GM12878 (cell line): Measurements from ENCODE around the gene ZBTB4. TPM values are rescaled to one million over a fixed set of nuclear protein-coding genes. Genes with fewer than 3 reads are reported as not detected.

Experiments
- ATF3 ChIP-seq: IDR thresholded peaks from 2 replicates; pipeline ENCODE4 v1.6.1; 2011; ENCODE audit warnings: low read depth, mild to moderate bottlenecking, low read length, moderate library complexity, borderline replicate concordance; ENCODE audit errors: extremely low read depth
- DPF2 ChIP-seq: fragments of 450-650 bp; IDR thresholded peaks from 2 replicates; pipeline ENCODE4 v1.6.1; 2017; ENCODE audit warnings: mild to moderate bottlenecking
- FOXK2 ChIP-seq: fragments of 450-650 bp; IDR thresholded peaks from 2 replicates; pipeline ENCODE4 v1.6.1; 2017; ENCODE audit warnings: mild to moderate bottlenecking, moderate library complexity
- HDAC6 ChIP-seq: fragments of 200-600 bp; sonication (generic); IDR thresholded peaks from one replicate; pipeline ENCODE4 v1.8.0; 2017; ENCODE audit warnings: antibody characterized with exemption; ENCODE audit not compliant: unreplicated experiment
- IRF5 ChIP-seq: fragments of 450-650 bp; IDR thresholded peaks from 2 replicates; pipeline ENCODE4 v1.6.1; 2017; ENCODE audit warnings: borderline replicate concordance
- JUNB ChIP-seq: IDR thresholded peaks from 2 replicates; pipeline ENCODE4 v1.6.1; 2016; ENCODE audit warnings: antibody characterized with exemption, mild to moderate bottlenecking
- MTA3 ChIP-seq: IDR thresholded peaks from 2 replicates; pipeline ENCODE4 v1.6.1; 2012; ENCODE audit warnings: low read length, inconsistent platforms, borderline replicate concordance
- NFIC ChIP-seq: IDR thresholded peaks from 2 replicates; pipeline ENCODE4 v1.6.1; 2012; ENCODE audit warnings: low read depth, mild to moderate bottlenecking, inconsistent platforms, low read length, moderate library complexity
- NR2C1 ChIP-seq: fragments of 450-650 bp; IDR thresholded peaks from 2 replicates; pipeline ENCODE4 v1.6.1; 2017; ENCODE audit warnings: antibody characterized with exemption, mild to moderate bottlenecking, moderate library complexity
- NR2C2 ChIP-seq: IDR thresholded peaks from 2 replicates; pipeline ENCODE4 v1.6.1; 2011; ENCODE audit warnings: borderline replicate concordance, low read depth; ENCODE audit not compliant: control insufficient read depth, insufficient read length
- PBX3 ChIP-seq: IDR thresholded peaks from 2 replicates; pipeline ENCODE4 v1.6.1; 2011; ENCODE audit warnings: mild to moderate bottlenecking, low read depth, low read length, moderate library complexity; ENCODE audit not compliant: insufficient replicate concordance
- RAD51 ChIP-seq: fragments of 450-650 bp; IDR thresholded peaks from 2 replicates; pipeline ENCODE4 v1.6.1; 2016; ENCODE audit warnings: moderate library complexity, mild to moderate bottlenecking, inconsistent platforms
- RCOR1 ChIP-seq: conservative IDR thresholded peaks from 2 replicates; pipeline ENCODE4 v1.6.1; 2012; ENCODE audit warnings: low read depth, low read length, improper control_type of control experiment
- RELA ChIP-seq: fragments of 450-650 bp; IDR thresholded peaks from 2 replicates; pipeline ENCODE4 v1.8.0; 2014; ENCODE audit warnings: borderline replicate concordance; ENCODE audit not compliant: partially characterized antibody
- RUNX3 ChIP-seq: IDR thresholded peaks from 2 replicates; pipeline ENCODE4 v1.6.1; 2012; ENCODE audit warnings: low read length, inconsistent platforms
- SPI1 ChIP-seq: IDR thresholded peaks from 2 replicates; pipeline ENCODE4 v1.6.1; 2011; ENCODE audit warnings: low read depth, mild to moderate bottlenecking, low read length, moderate library complexity, borderline replicate concordance; ENCODE audit not compliant: insufficient read depth
- SRF ChIP-seq, 2 experiments: IDR thresholded peaks; 2 replicates each; pipeline ENCODE4 v1.6.1; 2011; ENCODE audit warnings: low read depth in 2 of 2, low read length in 2 of 2, mild to moderate bottlenecking in 1 of 2, moderate library complexity in 1 of 2
- STAT3 ChIP-seq: IDR thresholded peaks from 2 replicates; pipeline ENCODE4 v1.6.1; 2011; ENCODE audit warnings: low read depth, low read length, improper control_type of control experiment
- TCF3 ChIP-seq: IDR thresholded peaks from 2 replicates; pipeline ENCODE4 v1.6.1; 2012; ENCODE audit warnings: low read depth, mild to moderate bottlenecking, low read length, borderline replicate concordance; ENCODE audit not compliant: insufficient read depth
- YBX1 ChIP-seq: fragments of 450-650 bp; IDR thresholded peaks from 2 replicates; pipeline ENCODE4 v1.6.1; 2016; ENCODE audit warnings: antibody characterized with exemption
- YY1 ChIP-seq: IDR thresholded peaks from 2 replicates; pipeline ENCODE4 v1.6.1; 2011; ENCODE audit warnings: low read depth, mild to moderate bottlenecking, low read length
- ZBTB11 ChIP-seq: fragments of 450-650 bp; formaldehyde crosslinking; IDR thresholded peaks from 2 replicates; pipeline ENCODE4 v1.5.0; 2022; ENCODE audit warnings: mild to moderate bottlenecking, missing genetic modification characterization
- ZNF217 ChIP-seq: fragments of 450-650 bp; IDR thresholded peaks from 2 replicates; pipeline ENCODE4 v1.6.1; 2017; ENCODE audit warnings: antibody characterized with exemption, mild to moderate bottlenecking
- ZNF24 ChIP-seq: fragments of 450-650 bp; IDR thresholded peaks from 2 replicates; pipeline ENCODE4 v1.6.1; 2017; ENCODE audit warnings: antibody characterized with exemption, mild to moderate bottlenecking
- ZNF622 ChIP-seq: fragments of 450-650 bp; IDR thresholded peaks from 2 replicates; pipeline ENCODE4 v1.6.1; 2017; ENCODE audit warnings: mild to moderate bottlenecking, inconsistent platforms
- polyA plus RNA-seq, 11 experiments: library from polyadenylated mRNA; depleted of rRNA in 4 of 11; unstranded in 6 of 11; stranded (reverse) in 5 of 11; fragments of >200 nt; fragmentation: Nextera tagmentation in 4 of 11; fragmentation: Illumina TruSeq in 1 of 11; extraction: Ambion mirVana in 4 of 11; extraction: Trizol in 1 of 11; gene quantifications; 1 replicate in 1 of 11; 2 replicates in 10 of 11; pipeline versions ENCODE4 v1.2.1 to v1.2.3, GENCODE V29; 2011 to 2016; ENCODE audit warnings: inconsistent platforms in 2 of 11, missing spikeins in 2 of 11, low read depth in 1 of 11
- total RNA-seq, 4 experiments: library from RNA; depleted of rRNA in 3 of 4; stranded (reverse); fragments of >200 nt in 3 of 4; fragmentation: Illumina TruSeq in 1 of 4; extraction: Trizol in 1 of 4; gene quantifications; 2 replicates each; pipeline versions ENCODE4 v1.2.1 to v1.2.3, GENCODE V29; 2013 to 2021

The ZBTB4 gene
- total and polyA plus RNA-seq, 10 of the 15 experiments (the other 5 are each of a cell fraction or from before 2014, with no cell fraction given): 2.0 to 14.9 (median 6.9) TPM

GRCh38 chr17:7484067-7484918 lies 4.9 kb upstream of the ZBTB4 start, which contains the start of gene POLR2A (continued):
- TF ChIP-seq ZBTB11 (CRISPR knock-in tag) (peak; percentile 63), FOXK2 (peak; percentile 97), SPI1 (no peak), ATF3 (no peak), DPF2 (no peak), NR2C1 (peak; percentile 39; the same call in 1 of the 2 replicates), NFIC (peak; percentile 76; the same call in 1 of the 2 replicates), RUNX3 (peak; percentile 76), RCOR1 (no peak), ZNF24 (peak; percentile 66), PBX3 (peak; percentile 48), MTA3 (peak; percentile 92; the same call in 1 of the 2 replicates), NR2C2 (no peak), TCF3 (peak; percentile 97), YBX1 (no peak), RELA (peak; percentile 5), YY1 (peak; percentile 89), IRF5 (no peak), ZNF622 (no peak), JUNB (peak; percentile 36; the same call in 1 of the 2 replicates), ZNF217 (no peak), SRF (IDR thresholded peaks at IDR 0.05; ENCODE audit: low read depth in 2 of 2, low read length in 2 of 2) (peak; percentile 13 to 56; a peak in 2 of 4 replicates), RAD51 (no peak), HDAC6 (no peak), STAT3 (no peak)
